Measurements from ENCODE around the gene UNC50.

GRCh38 chr2:98568161-98568956, 40.0 kb upstream of the UNC50 start:
- TF ChIP-seq CTCF (IDR thresholded peaks at IDR 0.05) (no peak), RFX5 (IDR thresholded peaks at IDR 0.05) (no peak), HOXB5 (CRISPR knock-in tag; IDR thresholded peaks at IDR 0.05) (no peak), EP300 (IDR thresholded peaks at IDR 0.05) (no peak), SREBF2 (IDR thresholded peaks at IDR 0.05) (no peak), RAD21 (conservative IDR thresholded peaks at IDR 0.05 in 1 of 2, IDR thresholded peaks at IDR 0.05 in 1 of 2) (no peak), POLR2A (IDR thresholded peaks at IDR 0.05; ENCODE audit: low read length) (no peak), MYC (IDR thresholded peaks at IDR 0.05; ENCODE audit: borderline replicate concordance, low read length) (no peak), NR3C1 (IDR thresholded peaks at IDR 0.05) (no peak)
- TF ChIP-seq, protein P1, sequence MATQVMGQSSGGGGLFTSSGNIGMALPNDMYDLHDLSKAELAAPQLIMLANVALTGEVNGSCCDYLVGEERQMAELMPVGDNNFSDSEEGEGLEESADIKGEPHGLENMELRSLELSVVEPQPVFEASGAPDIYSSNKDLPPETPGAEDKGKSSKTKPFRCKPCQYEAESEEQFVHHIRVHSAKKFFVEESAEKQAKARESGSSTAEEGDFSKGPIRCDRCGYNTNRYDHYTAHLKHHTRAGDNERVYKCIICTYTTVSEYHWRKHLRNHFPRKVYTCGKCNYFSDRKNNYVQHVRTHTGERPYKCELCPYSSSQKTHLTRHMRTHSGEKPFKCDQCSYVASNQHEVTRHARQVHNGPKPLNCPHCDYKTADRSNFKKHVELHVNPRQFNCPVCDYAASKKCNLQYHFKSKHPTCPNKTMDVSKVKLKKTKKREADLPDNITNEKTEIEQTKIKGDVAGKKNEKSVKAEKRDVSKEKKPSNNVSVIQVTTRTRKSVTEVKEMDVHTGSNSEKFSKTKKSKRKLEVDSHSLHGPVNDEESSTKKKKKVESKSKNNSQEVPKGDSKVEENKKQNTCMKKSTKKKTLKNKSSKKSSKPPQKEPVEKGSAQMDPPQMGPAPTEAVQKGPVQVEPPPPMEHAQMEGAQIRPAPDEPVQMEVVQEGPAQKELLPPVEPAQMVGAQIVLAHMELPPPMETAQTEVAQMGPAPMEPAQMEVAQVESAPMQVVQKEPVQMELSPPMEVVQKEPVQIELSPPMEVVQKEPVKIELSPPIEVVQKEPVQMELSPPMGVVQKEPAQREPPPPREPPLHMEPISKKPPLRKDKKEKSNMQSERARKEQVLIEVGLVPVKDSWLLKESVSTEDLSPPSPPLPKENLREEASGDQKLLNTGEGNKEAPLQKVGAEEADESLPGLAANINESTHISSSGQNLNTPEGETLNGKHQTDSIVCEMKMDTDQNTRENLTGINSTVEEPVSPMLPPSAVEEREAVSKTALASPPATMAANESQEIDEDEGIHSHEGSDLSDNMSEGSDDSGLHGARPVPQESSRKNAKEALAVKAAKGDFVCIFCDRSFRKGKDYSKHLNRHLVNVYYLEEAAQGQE (IDR thresholded peaks at IDR 0.05), result no peak
